Brain pericyte (primary cell): Measurements from ENCODE around the gene CHD9NB.

Experiments
- DNase-seq: peaks from one replicate; pipeline ENCODE4 v3.0.0-alpha.2; 2012; ENCODE audit warnings: low read depth, low spot score

Gene CHD9NB

GRCh38 chr16:53031323-53031942 is 21.3 kb downstream of the CHD9NB start:
- DNase-seq = no peak

GRCh38 chr16:53029971-53030370 is 22.7 kb downstream of the CHD9NB start:
- no peak for DNase-seq

- no peak for DNase-seq
Measured at GRCh38 chr16:53024045-53024444, 28.7 kb downstream of the CHD9NB start.

GRCh38 chr16:53022374-53022773 is 30.3 kb downstream of the CHD9NB start:
- DNase-seq = peak; percentile 16

GRCh38 chr16:53018834-53019416 is 33.8 kb downstream of the CHD9NB start:
- DNase-seq = no peak

- no peak for DNase-seq
Measured at GRCh38 chr16:53014287-53014686, 38.4 kb downstream of the CHD9NB start.

- DNase-seq = no peak
Measured at GRCh38 chr16:53007095-53007494, 45.6 kb downstream of the CHD9NB start.

- DNase-seq = no peak
Measured at GRCh38 chr16:52997922-52998321, 54.8 kb downstream of the CHD9NB start.

GRCh38 chr16:52994942-52995341 is 57.8 kb downstream of the CHD9NB start:
- DNase-seq = no peak

- no peak for DNase-seq
Measured at GRCh38 chr16:52993179-52993578, 59.5 kb downstream of the CHD9NB start.

- DNase-seq = no peak
Measured at GRCh38 chr16:52991572-52991971, 61.1 kb downstream of the CHD9NB start.
